ENCODE results near the gene PRICKLE3.

The PRICKLE3 gene

DNA sequence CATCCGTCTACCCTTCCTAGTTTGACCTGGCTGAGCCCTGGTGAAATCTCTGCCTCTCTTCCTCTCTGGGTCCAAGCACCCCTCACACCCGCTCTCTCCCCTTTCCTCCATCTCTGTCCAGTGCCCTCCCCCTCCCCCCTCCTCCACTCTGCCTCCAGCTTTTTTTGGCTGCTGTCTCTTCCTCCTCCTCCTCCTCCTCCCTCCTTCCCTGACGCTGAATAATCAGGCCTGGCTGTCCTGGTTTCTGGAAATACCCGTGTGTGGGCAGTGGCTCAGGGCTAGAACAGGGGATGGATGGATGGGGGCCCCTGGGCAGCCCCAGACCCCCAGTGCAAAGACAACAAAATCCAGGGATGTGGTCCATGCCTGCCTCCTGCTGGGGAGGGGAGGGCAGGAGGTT is 18.5 kb upstream of the PRICKLE3 start:
- no peak for DNase-seq

DNA sequence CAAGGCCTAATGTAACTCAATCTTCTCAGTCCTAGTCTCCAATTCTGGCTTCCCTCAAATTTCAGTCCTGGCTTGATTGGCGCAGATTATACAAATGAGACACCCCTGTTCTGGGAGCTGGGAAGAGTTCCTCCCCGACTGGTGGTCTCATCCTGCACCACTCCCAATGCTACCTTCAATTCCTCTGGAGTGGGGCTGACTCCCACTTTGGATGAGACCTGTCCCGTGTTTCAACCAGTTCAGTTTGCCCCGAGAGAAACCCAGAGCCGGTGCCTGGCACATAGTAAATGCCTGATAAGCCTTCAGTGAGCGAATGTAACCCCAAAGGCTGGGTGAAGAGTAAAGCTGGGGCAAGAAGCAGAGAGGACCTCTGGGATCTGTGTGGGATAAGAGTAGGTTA is 17.8 kb upstream of the PRICKLE3 start:
- DNase-seq, result no peak

DNA sequence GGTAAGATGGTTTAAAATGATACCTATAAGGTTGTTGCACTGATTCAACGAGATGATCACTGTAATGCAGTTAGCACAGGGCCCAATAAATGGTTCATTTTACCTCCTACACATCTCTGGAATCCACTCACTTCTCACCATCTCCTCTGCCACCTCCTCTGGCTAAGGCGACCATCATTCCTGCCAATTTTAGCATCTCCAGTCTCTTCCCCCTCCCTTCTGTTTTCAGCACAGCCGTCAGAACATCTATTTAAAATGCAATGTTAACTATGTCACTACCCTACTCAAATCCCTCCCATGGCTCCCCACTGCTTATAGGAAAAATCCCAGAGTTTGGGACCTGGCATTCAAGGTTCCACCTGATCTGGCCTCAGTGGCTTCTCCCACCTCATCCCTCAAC is 17.4 kb upstream of the PRICKLE3 start:
- no peak for DNase-seq

DNA sequence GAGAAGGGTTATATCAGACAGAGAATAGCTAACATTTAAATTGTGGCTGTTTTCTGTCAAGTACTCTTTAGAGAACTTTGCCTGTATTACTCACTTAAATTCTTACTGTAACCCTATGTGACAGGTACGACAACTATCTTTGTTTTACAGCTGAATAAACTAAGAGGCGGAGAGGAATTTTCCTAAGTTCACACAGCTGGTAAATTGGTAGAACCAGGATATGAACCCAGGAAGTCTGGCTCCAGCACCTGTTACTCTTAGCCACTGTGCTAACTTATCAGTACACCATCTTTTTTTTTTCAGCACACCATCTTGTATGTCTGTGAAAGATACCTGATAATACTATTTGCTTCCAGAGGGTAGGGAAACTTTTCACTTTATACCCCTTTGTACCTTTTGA is 15.8 kb upstream of the PRICKLE3 start:
- peak; percentile 2 for DNase-seq

DNA sequence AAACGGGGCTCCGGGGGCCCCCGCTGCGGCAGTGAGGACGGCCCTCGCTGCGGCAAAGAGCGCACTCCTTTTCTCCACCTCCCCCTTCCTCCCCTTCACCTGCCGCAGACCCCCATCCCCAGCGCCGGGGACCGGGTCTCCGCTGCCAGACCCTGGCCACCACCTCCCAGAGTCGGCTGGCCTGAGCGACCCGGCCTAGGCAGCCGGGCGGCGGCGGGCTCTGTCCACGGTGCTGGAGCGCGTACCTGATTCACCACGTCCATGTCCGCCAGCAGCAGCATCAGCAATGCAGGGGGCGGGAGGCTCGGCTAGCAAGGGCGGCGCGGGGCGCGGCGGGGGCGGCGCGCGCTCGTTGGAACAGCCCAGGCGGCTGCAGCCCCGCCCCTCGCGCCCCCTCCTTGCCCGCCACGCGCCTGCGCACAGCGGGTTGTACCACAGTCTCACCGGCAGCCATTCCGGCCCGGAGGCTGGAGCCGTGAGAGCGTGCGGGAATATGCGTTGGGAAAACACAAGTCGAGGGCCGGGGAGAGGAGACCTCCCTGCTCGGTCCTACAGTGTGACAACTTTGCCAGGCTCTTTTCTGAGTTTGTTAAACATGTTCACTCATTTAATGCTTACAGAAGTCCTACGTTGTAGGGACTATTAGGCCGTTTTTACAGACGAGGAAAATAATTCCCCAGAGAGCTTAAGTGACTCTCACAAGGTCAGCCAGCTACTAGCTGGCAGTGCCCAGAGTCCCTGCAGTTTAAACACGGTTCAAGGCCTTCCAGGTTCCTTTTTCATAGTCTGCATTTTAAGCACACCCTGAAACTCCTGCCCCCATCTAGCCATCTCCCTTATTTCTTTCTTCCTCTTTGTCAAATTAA is 14.0 kb upstream of the PRICKLE3 start, which contains the start of gene SYP:
Gene SYP (minus strand): TSS at position 288 of the 866 bp plus-strand sequence. CDS start 7 bp downstream, at position 281.
- DNase-seq, result peak; percentile 41

DNA sequence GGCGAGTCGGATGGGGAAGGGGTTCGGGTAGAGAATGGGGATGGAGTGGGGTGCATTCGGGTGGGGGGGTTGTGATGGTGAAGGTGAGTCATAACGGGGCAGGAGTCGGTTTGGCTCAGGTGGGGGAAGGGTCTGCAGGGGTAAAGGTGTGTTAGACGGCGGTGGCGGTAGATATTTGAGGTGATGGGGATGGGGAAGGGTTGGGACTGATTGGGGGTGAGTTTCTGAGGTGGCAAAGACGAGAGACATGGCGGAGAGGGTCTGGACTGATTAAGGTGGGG is 13.1 kb upstream of the PRICKLE3 start:
- DNase-seq, result no peak

DNA sequence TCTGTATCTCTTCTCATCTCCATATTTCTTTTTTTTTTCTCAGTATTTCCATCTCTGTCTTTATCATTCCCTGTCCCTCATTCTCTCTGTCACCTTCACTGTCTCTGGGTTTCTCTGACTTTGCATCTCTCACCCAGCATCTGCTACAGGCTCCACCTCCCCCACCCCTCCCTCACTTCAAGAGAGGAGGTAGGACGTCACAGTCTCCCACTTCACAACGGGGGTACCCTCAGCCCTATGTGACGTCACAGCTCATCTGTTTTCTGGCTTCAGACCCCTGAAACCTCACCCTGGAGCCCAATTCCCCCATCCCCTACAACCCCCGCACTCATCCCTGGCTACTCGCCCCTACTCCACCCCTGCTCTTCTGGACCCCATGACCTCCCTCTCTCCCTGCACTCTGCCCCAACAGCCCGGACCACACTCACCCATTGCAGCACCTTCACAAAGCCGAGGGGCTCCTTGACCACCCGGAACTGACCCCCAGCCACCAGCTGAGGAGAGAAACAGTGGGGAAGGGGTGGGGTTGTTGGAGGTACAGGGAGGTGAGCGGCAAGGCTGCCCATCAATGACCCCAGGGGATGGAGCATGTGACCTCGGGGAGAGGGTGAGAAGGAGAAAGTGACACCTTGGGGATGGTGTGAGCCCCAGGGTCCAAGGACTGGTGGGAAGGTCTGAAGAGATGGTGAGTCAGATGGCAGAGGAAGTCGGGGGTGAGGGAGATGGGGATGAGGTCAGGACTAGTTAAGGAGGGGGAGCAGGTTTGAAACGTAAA is 12.6 kb upstream of the PRICKLE3 start:
- DNase-seq, result no peak

DNA sequence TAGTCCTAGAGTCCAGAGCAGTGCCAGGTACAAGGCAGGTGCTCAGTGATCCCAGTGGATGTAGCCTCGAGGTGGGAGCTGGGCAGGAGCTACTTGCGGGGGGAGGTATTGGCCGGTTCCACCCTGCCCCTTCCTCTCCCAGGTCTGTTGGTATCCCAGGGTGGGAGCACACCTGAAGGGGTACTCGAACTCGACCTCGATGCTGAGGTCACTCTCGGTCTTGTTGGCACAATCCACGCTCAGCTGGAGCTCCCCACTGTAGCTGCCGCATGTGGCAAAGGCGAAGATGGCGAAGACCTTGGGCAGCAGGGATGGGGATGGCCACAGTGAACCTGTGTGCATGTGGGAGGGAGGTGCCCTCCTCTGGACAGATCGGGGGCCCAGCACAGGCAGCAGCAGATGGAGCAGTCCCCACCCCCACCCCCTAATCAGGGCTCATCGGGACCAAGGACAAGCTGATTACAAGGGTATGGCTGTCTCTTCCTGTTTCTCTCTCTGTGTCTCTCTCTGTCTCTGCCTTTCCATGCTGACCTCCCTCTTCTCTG is 11.4 kb upstream of the PRICKLE3 start:
- no peak for DNase-seq

DNA sequence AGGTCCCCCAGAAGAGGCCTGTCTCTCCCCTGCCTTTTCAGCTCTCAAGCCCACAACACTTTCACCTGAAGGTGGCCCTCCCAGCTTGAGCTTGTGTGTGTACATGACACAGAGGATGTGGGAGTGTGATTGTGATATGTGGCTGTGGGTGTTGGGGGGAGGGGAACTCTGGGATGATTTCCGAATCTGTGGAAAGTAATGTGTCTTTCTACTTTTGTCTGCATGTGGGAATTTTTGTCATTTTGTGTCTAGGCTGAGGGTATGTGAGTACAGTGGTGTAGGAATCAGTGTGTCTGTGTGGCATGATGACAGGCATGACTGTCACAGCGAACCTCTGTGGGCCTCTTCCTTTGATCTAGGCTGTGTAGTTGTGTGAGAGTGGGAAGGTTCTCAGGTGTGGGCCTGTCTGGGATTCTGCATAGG is 7.4 kb upstream of the PRICKLE3 start:
- DNase-seq, result no peak

DNA sequence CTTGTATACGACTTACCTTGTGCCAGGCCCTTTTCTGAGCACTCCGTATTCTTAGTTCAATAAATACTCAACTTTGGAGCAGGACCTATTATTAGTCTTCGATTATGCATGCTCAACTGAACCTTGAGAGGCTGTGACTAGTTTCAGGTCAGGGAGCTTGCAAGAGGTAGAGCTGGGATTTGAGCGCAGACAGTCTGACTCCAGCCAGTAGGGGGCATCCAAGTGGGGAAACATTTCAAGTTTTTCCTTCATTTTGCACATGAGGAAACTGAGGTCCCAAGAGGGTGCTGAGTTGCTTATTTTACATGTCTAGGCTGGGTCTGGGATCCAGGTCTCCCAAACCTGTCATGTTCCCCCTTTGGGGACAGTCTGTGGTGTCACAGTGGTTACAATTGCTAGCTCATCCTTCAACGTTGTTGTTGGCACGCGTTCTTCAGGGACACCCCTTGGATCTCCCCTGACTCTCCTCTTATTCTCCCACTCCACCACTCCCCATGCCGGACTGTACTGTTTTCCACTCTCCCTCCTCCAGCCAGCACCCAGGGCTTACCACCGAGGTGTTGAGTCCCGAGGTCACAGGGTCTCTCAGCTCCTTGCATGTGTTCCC is 6.7 kb upstream of the PRICKLE3 start:
- DNase-seq, result no peak

DNA sequence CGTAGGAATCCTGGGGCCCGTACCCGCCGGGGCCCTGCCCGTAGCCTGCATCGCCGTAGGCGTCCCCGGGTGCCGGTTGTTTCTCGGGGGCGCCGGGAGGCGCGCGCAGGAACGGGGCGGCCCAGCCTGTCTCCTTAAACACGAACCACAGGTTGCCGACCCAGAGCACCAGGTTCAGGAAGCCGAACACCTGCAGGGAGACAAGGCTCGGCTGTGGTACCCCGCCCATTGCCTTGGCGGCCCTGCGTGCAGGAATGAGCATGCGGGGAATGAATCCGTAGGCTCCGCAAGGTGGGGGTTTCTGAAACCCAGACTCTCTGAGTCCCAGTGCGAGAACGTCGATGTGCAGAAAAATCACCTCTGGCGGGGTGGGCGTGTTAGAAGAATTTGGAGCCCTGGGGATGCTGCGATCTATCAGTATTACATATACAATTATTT is 5.4 kb upstream of the PRICKLE3 start:
- no peak for DNase-seq

DNA sequence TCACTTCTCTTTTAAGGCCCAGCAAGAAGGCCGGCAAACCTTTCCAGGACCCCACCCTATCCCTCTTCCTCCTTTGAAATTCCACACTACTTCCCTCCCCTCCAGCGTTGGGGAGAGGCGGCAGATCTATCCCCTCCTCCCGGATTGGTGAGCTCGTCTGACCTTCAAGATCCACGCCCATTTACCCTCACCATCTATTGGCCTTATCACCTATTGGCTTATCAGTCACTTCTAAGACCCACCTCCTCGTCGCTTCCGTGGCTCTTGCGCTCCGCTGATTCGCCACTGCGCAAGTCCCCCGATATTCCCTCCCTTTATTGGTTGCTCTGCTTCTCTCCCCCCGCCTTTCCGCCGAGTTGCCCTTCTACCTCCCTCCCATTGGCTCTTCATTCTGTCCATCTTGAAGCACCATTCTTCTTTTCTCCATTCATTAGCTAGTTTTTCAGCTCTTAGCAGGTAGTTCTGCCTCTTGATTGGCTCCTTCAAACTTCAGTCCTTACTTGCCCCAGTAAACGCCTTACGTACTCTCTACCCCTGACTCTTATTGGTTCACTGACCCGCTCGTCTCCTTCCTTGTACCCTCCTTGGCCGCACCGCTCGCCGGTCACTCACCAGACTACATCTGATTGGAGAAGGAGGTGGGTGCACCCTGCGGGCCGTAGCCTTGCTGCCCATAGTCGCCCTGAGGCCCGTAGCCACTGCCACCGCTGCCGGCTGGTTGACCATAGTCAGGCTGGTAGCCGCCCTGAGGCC is 4.8 kb upstream of the PRICKLE3 start:
- DNase-seq, result peak; percentile 98

DNA sequence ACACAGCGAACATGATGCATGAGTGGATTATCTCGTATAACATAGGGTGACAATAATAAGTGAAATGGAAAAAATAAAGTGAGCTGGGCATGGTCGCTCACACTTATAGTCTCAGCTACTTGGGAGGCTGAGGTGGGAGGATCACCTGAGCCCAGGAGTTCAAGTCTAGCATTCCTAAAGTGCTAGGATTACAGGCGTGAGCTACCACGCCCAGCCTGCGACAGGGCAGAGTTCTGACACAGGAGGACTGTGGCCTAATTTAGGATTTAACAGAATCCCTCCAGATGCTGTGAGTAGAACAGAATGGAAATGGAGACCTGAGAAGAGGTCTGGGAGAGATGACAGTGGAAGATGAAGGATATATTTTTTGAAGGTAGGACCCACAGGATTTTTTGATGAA is 3.4 kb upstream of the PRICKLE3 start:
- no peak for DNase-seq

DNA sequence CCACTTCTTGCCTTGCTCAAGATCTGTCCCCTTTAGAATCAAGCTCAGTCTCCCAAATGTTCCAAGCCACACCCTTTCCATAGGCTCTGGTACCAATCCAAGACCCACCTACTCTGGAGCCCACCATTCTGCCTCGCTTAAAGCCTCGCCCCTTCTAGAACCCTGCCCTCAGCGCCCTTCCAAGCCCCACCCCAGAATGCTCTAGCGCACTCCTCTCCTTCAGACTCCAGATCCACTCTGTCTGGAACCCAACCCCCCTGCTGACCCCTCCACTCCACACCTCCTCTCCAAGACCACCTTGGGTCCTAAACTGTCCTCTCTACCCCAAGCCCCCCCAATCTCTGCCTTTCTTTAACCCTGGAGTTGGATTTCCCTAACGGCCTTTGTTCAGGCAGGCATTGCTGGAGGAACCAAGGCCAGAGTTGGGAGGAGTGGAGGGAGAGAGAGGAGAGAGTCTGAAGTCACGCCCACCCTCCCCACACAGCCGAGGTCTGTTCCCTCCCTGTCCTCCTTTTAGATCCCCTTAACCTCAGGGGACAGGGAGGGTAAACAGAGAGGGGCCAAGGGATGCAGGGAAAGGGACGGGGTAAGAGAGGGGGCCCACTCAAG is 2.4 kb upstream of the PRICKLE3 start:
- DNase-seq, result no peak

DNA sequence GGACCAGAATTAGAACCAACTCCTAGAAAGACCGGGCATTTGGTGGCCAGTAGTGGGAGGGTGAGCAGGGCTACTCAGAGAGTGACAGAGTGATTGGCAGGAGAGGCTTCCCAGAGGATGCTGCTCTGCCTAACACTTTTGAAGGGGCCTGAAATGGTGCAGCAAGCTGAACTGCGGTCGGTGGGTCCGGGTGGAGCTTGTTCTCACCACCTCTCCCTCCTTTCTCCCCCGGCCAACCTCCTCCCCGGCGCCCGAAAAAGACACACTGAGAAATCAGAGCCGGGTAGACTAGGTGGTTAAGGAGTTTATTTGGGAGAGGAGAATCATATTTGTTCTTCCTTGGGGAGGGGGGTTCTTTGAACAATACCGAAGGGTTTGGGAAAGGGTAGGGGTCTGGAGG is 1.4 kb upstream of the PRICKLE3 start:
- no peak for DNase-seq

DNA sequence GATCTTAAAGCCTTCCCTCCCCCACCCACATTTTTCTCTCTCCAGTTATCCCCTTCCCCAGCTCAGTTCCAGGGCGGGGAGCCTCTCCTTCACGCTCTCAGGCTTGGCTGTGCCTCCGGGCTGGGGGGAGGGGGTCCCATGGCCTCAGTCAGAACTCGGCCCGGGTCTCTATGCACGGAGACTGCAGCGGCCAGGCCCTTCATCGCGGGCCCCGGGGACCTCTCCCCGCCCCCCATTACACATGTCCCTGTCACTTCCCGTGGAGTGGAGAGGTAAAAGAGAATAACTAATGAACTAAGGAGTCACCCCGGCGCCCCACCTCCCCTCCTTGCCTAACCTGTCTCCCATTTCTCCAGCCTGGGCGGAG is 838 bp upstream of the PRICKLE3 start:
- DNase-seq, result no peak

DNA sequence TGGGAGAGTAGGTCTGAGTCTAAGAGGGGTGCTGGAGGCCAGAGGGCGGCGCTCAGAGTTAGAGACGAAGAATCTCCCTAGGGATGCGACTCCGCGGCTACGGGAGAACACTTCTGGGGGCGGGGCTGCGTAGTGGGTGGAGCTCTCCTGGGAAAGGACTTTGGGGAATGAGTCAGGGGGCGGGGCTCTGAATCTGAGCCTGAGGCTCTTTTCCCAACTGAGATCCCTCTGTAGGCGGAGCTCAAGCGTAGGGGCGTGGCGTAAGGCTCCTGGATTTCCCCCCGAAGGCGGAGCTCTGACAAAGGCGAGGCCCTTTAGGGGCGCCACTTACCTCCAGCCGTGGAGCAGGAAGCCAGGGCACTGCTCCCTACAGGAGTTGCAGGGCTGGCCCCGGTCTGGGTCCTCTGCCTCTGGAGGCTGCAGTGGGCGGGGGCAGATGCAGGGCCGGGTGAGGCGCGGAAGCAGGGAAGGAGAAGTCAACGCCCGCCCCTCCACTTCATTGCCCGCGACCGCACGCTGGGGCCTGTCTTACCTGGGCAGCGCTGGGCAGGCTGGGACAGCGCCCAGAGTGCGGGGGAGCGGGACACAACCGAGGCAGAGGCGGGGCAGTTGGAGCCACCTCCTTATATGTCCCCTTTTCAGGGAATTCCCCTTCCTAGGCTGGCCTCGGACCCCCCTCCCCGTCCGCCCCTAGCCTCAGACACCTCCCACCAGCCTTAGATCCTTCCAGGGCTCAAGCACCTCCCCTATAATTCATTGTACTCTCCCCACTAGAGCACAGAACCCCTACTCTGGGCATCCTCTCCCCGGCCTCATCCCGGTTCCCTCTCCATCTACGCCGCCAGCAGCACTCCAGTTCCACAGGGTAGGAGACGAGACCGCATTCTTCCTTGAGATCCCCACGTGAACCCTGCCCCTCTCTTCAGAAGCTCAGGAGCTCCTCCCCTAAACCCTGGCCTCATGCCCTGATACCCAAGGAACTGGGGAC is 1.6 kb downstream of the PRICKLE3 start:
- peak; percentile 33 for DNase-seq

DNA sequence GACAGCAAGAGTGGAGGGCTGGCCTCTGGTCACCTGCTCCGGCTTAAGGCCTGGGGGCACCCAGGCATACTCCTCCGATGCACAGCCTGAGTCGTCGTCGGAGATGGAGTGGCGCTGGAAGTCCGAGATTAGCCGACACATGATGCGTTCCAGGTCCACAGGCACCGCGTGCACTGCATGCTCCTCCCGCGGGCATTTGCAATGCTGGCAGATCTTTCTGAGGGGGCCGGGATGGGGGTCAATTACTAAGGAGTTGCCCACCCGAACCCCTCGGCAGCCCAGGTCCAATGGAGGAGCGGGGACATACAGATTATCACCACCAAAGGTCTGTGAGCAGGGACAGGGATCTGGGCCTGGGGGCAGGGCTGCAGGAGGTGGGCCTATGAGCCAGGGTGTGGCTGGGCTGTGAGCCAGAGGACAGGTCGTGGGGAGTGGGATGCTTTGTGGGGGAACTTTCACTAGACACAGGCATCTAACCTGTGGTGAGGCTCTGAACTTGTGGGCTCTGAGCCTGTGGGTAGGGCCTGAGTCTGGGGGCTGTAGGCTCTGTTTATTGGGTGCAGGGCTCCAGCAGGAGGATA is 2.4 kb downstream of the PRICKLE3 start:
- no peak for DNase-seq

DNA sequence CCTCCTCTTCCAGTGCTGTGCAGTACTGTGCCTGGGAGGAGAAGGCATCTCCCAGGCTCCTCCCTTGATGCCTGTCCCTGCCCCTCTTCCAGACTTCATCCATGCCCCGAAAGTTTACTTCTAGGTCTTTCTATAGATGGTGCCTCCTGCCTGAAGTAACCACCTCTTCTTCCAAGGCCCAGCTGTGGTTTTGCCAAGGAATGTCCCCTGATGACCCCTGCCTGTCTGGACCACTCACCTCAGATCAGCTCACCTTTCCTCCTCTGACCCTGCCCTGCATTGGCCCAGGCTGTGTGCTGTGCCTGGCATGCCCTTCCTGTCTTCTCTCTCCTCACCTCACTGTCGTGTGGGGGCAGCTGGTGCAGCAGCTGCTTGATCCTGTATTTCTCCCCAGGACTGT is 6.8 kb downstream of the PRICKLE3 start:
- DNase-seq, result no peak

DNA sequence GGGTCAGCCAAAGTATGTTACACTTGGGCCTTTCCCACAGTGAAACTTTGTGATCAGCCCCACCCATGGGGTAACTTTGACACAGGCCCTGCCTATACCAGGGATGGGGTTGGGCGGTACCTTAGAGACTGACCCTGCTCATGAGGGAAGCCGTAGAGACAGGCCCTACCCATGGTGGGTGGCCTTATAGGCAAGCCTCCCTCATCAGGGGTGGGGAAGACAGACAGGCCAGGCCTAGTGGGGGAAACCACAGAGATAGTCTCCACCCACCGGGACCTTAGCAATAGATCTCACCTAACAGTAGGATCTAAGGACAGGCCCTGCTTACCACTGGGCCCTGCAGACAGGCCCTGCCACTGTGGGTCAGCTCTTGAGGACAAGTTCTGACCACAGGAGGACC is 7.6 kb downstream of the PRICKLE3 start:
- no peak for DNase-seq

Data from NCI-H2081 treated with DMSO at 0.1 percent for 48 hours (cell line).